GM12892 (cell line): ENCODE results near the gene GTF2H4.

Experiments
- POLR2A ChIP-seq: IDR thresholded peaks from 2 replicates; pipeline ENCODE4 v1.6.1; 2011; ENCODE audit warnings: low read depth, low read length, control low read depth
- POLR2AphosphoS5 ChIP-seq: IDR thresholded peaks from 2 replicates; pipeline ENCODE4 v1.6.1; 2011; ENCODE audit warnings: low read depth, low read length, control low read depth

GRCh38 chr6:30912746-30913520, 4.9 kb downstream of the GTF2H4 start:
- TF ChIP-seq POLR2AphosphoS5 (no peak), POLR2A (no peak)
